ENCODE measurements around the gene REEP5. TPM values are rescaled to one million over a fixed set of nuclear protein-coding genes. Genes with fewer than 3 reads are reported as not detected.
"Not testable (repeated sequence)": the region's sequence is repeated elsewhere in the genome, so short reads cannot be mapped to it uniquely, and the experiment has no call there.

REEP5 gene
- total and polyA plus RNA-seq, 2 donors from 2014 or later, result 132 to 157 TPM

DNA sequence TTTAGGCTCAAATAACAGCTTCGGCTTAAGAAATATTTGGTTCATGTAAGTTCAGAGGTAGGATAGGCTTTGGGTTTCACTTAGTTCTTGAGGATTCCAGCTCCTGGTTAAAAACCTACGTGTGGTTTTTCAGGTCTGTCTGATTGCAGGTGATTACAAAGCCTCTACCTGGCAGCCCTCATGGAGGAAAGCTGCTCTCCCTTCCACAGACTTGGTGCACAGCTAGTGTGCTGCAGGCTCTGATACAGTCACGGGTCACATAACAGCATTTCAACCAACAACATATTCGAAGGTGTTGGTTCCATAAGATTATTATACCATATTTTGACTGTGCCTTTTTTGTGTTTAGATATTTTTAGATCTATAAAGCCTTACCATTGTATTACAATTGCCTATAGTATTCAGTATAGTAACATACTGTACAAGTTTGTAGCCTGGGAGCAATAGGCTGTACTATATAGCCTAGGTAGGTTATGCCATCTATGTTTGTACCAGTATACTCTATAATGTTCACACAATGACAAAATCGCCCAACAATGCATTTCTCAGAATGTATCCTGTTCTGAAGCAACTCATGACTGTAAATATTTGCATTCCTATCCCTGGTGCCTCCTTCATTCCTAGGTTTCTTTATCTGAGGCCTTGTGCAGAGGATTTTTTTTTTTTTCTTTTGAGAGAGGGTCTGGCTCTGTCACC lies 46.5 kb upstream of the REEP5 start:
- Histone ChIP-seq H3K9ac (ENCODE audit: low read length in 3 of 3) (no peak overlapping the region), H3K4me3 (ENCODE audit: low read length in 3 of 3) (no peak overlapping the region), H3K27me3 (ENCODE audit: control insufficient read depth, insufficient read depth, low read length) (no peaks in the 10 kb centered on the region), H3K9me3 (ENCODE audit: control insufficient read depth in 2 of 3, insufficient read depth in 1 of 3, low read length in 3 of 3) (no peaks in the 10 kb centered on the region), H3K27ac (ENCODE audit: low read depth in 2 of 2, low read length in 2 of 2) (no peak overlapping the region), H3K4me1 (ENCODE audit: control insufficient read depth in 2 of 3, insufficient read depth in 2 of 3, low read depth in 1 of 3, low read length in 3 of 3) (no peaks in the 10 kb centered on the region), H3K36me3 (ENCODE audit: control insufficient read depth in 2 of 3, insufficient read depth in 3 of 3, low read length in 3 of 3) (no peaks in the 10 kb centered on the region)
- FAIRE-seq, result no peak
- no peak for DNase-seq
- TF ChIP-seq, protein P1, sequence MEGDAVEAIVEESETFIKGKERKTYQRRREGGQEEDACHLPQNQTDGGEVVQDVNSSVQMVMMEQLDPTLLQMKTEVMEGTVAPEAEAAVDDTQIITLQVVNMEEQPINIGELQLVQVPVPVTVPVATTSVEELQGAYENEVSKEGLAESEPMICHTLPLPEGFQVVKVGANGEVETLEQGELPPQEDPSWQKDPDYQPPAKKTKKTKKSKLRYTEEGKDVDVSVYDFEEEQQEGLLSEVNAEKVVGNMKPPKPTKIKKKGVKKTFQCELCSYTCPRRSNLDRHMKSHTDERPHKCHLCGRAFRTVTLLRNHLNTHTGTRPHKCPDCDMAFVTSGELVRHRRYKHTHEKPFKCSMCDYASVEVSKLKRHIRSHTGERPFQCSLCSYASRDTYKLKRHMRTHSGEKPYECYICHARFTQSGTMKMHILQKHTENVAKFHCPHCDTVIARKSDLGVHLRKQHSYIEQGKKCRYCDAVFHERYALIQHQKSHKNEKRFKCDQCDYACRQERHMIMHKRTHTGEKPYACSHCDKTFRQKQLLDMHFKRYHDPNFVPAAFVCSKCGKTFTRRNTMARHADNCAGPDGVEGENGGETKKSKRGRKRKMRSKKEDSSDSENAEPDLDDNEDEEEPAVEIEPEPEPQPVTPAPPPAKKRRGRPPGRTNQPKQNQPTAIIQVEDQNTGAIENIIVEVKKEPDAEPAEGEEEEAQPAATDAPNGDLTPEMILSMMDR (IDR thresholded peaks at IDR 0.05; ENCODE audit: borderline replicate concordance, extremely low read depth, insufficient read depth), result no peak
- intact Hi-C loops (cut with DNase I), result no loop called here

GRCh38 chr5:112967520-112968083 lies 45.6 kb upstream of the REEP5 start:
- no peaks in the 10 kb centered on the region for H3K4me1 ChIP-seq (ENCODE audit: control insufficient read depth in 2 of 3, insufficient read depth in 2 of 3, low read depth in 1 of 3, low read length in 3 of 3)
- H3K27me3 ChIP-seq (ENCODE audit: control insufficient read depth, insufficient read depth, low read length), result no peaks in the 10 kb centered on the region
- DNase-seq (no peak), FAIRE-seq (no peak)
- no peak overlapping the region for H3K4me3 ChIP-seq (ENCODE audit: low read length in 3 of 3)
- intact Hi-C loops (cut with DNase I), result no loop called here
- TF ChIP-seq, protein P1 (IDR thresholded peaks at IDR 0.05; ENCODE audit: borderline replicate concordance, extremely low read depth, insufficient read depth), result no peak
- H3K9me3 ChIP-seq (ENCODE audit: control insufficient read depth in 2 of 3, insufficient read depth in 1 of 3, low read length in 3 of 3), result no peaks in the 10 kb centered on the region
- H3K36me3 ChIP-seq (ENCODE audit: control insufficient read depth in 2 of 3, insufficient read depth in 3 of 3, low read length in 3 of 3), result no peaks in the 10 kb centered on the region
- H3K9ac ChIP-seq (ENCODE audit: low read length in 3 of 3), result no peak overlapping the region
- H3K27ac ChIP-seq (ENCODE audit: low read depth in 2 of 2, low read length in 2 of 2), result no peak overlapping the region

DNA sequence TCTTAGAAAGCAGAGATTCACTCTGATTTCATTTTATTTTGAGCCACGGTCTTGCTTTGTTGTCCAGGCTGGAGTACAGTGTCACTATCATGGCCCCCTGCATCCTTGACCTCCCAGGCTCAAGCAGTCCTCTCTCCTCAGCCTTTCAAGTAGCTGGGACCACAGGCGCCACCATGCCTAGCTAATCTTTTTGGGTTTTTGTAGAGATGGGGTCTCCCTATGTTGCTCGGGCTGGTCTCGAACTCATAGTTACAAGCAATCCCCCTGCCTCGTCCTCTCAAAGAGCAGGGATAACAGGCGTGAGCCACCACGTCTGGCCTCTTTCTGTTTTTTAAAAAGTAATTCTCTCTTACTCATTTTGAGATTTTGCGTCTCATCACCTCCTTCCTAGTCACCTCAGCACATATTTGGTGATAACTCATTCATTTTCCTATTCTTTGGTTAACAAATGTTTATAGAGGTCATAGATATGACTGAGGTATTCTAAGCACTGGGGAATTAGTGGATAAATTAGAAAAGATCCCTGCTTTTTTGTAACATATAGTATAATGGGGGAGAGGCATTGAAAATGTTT lies 43.8 kb upstream of the REEP5 start:
- TF ChIP-seq, protein P1 (IDR thresholded peaks at IDR 0.05; ENCODE audit: borderline replicate concordance, extremely low read depth, insufficient read depth), result no peak
- FAIRE-seq, result no peak
- H3K4me1 ChIP-seq (ENCODE audit: control insufficient read depth in 2 of 3, insufficient read depth in 2 of 3, low read depth in 1 of 3, low read length in 3 of 3), result no peaks in the 10 kb centered on the region
- H3K9ac ChIP-seq (ENCODE audit: low read length in 3 of 3), result no peak overlapping the region
- H3K27me3 ChIP-seq (ENCODE audit: control insufficient read depth, insufficient read depth, low read length), result no peaks in the 10 kb centered on the region
- H3K4me3 ChIP-seq (ENCODE audit: low read length in 3 of 3), result no peak overlapping the region
- intact Hi-C loops (cut with DNase I), result no loop called here
- no peak for DNase-seq
- H3K9me3 ChIP-seq (ENCODE audit: control insufficient read depth in 2 of 3, insufficient read depth in 1 of 3, low read length in 3 of 3), result no peaks in the 10 kb centered on the region
- no peak overlapping the region for H3K27ac ChIP-seq (ENCODE audit: low read depth in 2 of 2, low read length in 2 of 2)
- no peaks in the 10 kb centered on the region for H3K36me3 ChIP-seq (ENCODE audit: control insufficient read depth in 2 of 3, insufficient read depth in 3 of 3, low read length in 3 of 3)

DNA sequence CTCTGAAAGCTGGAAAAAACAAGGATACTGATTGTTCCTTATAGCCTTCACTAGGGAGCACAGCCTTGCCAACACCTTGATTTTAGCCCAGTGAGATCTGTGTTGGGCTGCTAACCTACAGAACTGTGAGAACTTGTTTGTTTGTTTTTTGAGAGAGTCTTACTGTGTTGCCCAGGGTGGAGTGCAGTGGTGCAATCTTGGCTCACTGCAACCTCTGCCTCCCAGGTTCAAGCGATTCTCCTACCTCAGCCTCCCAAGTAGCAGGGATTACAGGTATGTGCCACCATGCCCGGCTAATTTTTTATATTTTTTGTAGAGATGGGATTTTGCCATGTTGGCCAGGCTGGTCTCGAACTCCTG lies 41.3 kb upstream of the REEP5 start:
- intact Hi-C loops (cut with DNase I); H3K4me3 ChIP-seq (ENCODE audit: low read length in 3 of 3); FAIRE-seq; H3K27me3 ChIP-seq (ENCODE audit: control insufficient read depth, insufficient read depth, low read length); H3K9me3 ChIP-seq (ENCODE audit: control insufficient read depth in 2 of 3, insufficient read depth in 1 of 3, low read length in 3 of 3); H3K4me1 ChIP-seq (ENCODE audit: control insufficient read depth in 2 of 3, insufficient read depth in 2 of 3, low read depth in 1 of 3, low read length in 3 of 3); H3K27ac ChIP-seq (ENCODE audit: low read depth in 2 of 2, low read length in 2 of 2); H3K9ac ChIP-seq (ENCODE audit: low read length in 3 of 3); H3K36me3 ChIP-seq (ENCODE audit: control insufficient read depth in 2 of 3, insufficient read depth in 3 of 3, low read length in 3 of 3); DNase-seq: not testable (repeated sequence)
